HepG2 (cell line): ENCODE measurements around the gene LCA5. TPM values are rescaled to one million over a fixed set of nuclear protein-coding genes. Genes with fewer than 3 reads are reported as not detected.

Experiments used
- AHR ChIP-seq: IDR thresholded peaks from 2 replicates; pipeline ENCODE4 v1.6.1; 2018; ENCODE audit warnings: missing genetic modification reagents, missing compliant biosample characterization
- ATF2 ChIP-seq: sonication (generic); formaldehyde crosslinking; IDR thresholded peaks from 2 replicates; pipeline ENCODE4 v1.4.0; 2020; ENCODE audit warnings: missing genetic modification reagents
- ELK4 ChIP-seq: sonication (generic); formaldehyde crosslinking; IDR thresholded peaks from 2 replicates; pipeline ENCODE4 v1.9.0; 2021; ENCODE audit warnings: missing genetic modification reagents, borderline replicate concordance
- FOXA1 ChIP-seq, 2 experiments: fragments of 450-650 bp in 1 of 2; sonication (generic) in 1 of 2; formaldehyde crosslinking in 1 of 2; IDR thresholded peaks; 2 replicates each; pipeline versions ENCODE4 v1.4.0 to v1.6.1; 2016 to 2020; ENCODE audit warnings: missing genetic modification reagents in 1 of 2
- FOXC1 ChIP-seq: sonication (generic); formaldehyde crosslinking; IDR thresholded peaks from 2 replicates; pipeline ENCODE4 v1.8.0; 2022; ENCODE audit warnings: mild to moderate bottlenecking, missing genetic modification reagents, borderline replicate concordance
- HOMEZ ChIP-seq: IDR thresholded peaks from 2 replicates; pipeline ENCODE4 v1.6.1; 2016; ENCODE audit warnings: low read depth
- KDM2A ChIP-seq: sonication (generic); formaldehyde crosslinking; IDR thresholded peaks from 2 replicates; pipeline ENCODE4 v1.4.0; 2020; ENCODE audit warnings: low read depth, missing genetic modification reagents, borderline replicate concordance
- KLF6 ChIP-seq: IDR thresholded peaks from 2 replicates; pipeline ENCODE4 v1.8.0; 2016; ENCODE audit warnings: missing biosample characterization, missing genetic modification reagents
- NFRKB ChIP-seq: fragments of 450-650 bp; IDR thresholded peaks from 2 replicates; pipeline ENCODE4 v1.6.1; 2017
- PTBP1 ChIP-seq: fragments of 200-400 bp; formaldehyde crosslinking; IDR thresholded peaks from 2 replicates; pipeline ENCODE4 v1.6.1; 2018; ENCODE audit warnings: low read length, low read depth; ENCODE audit not compliant: poor library complexity, severe bottlenecking
- RERE ChIP-seq: IDR thresholded peaks from 2 replicates; pipeline ENCODE4 v1.6.1; 2016; ENCODE audit warnings: low read depth, missing genetic modification reagents, missing compliant biosample characterization
- SUZ12 ChIP-seq: fragments of 150-350 bp; IDR thresholded peaks from 2 replicates; pipeline ENCODE4 v1.6.1; 2014; ENCODE audit warnings: low read depth, low read length
- ZNF3 ChIP-seq: IDR thresholded peaks from 2 replicates; pipeline ENCODE4 v1.7.0; 2017; ENCODE audit warnings: inconsistent platforms
- ZNF766 ChIP-seq: sonication (generic); formaldehyde crosslinking; IDR thresholded peaks from 2 replicates; pipeline ENCODE4 v1.5.0; 2020; ENCODE audit warnings: missing genetic modification reagents, borderline replicate concordance
- ZSCAN22 ChIP-seq: sonication (generic); formaldehyde crosslinking; IDR thresholded peaks from 2 replicates; pipeline ENCODE4 v1.4.0; 2020; ENCODE audit warnings: mild to moderate bottlenecking, missing genetic modification reagents
- polyA plus RNA-seq, 8 experiments: library from polyadenylated mRNA; depleted of rRNA in 3 of 8; stranded (reverse) in 7 of 8; unstranded in 1 of 8; fragments of >200 nt; fragmentation: Illumina TruSeq in 4 of 8; extraction: Trizol in 4 of 8; gene quantifications; 2 replicates each; pipeline versions ENCODE4 v1.2.1 to v1.2.3, GENCODE V29; 2011 to 2016; ENCODE audit warnings: low read depth in 4 of 8, missing spikeins in 1 of 8, mixed read lengths in 1 of 8; ENCODE audit not compliant: insufficient read depth in 1 of 8
- total RNA-seq, 5 experiments: library from RNA; depleted of rRNA; stranded (reverse); fragments of >200 nt; fragmentation: Illumina TruSeq; extraction: Trizol; gene quantifications; 2 replicates each; pipeline ENCODE4 v1.2.3, GENCODE V29; 2016; ENCODE audit warnings: low read depth in 1 of 5
- TF ChIP-seq, protein P1 (sequence below): sonication (generic); formaldehyde crosslinking; IDR thresholded peaks from 2 replicates; pipeline ENCODE4 v1.8.1; 2023; ENCODE audit warnings: mild to moderate bottlenecking, inconsistent platforms, moderate library complexity, missing genetic modification reagents, borderline replicate concordance
- TF ChIP-seq, protein P2 (sequence below): sonication (generic); formaldehyde crosslinking; IDR thresholded peaks from 2 replicates; pipeline ENCODE4 v1.4.0; 2020; ENCODE audit warnings: missing genetic modification reagents
- TF ChIP-seq, protein P3 (sequence below): sonication (generic); formaldehyde crosslinking; IDR thresholded peaks from 2 replicates; pipeline ENCODE4 v1.8.1; 2023; ENCODE audit warnings: mild to moderate bottlenecking, missing genetic modification reagents, borderline replicate concordance

The LCA5 gene
- total and polyA plus RNA-seq, 2 of the 13 experiments (the other 11 are each of a cell fraction or from before 2014, with no cell fraction given), result 0.84 to 4.6 TPM

DNA sequence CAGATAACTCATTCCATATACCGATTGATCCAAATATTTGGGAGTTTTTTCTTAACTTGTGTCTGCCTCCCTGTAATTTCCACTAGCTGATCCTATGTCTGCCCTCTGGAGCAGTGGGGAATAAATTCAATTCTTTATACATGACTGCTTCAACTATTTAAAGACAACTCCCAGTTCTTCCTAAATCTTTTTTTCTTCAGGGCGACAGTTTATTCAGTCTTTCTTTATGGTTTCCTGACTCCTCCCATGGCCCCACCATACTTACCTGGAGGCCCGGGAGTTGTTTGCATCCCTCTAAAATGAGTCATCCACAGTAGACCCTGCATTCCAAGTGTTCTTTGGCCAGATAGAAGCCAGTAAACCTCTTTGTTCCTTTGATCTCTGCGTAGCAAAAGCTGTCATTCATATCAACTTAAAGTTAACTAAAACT lies 73.6 kb downstream of the LCA5 start (continued):
- TF ChIP-seq RERE (CRISPR knock-in tag) (no peak), ZNF766 (peak; percentile 78), KLF6 (CRISPR knock-in tag) (no peak), ZNF3 (CRISPR knock-in tag) (no peak), NFRKB (no peak), SUZ12 (no peak), ZSCAN22 (no peak), ELK4 (CRISPR knock-in tag) (no peak), FOXA1 (IDR thresholded peaks at IDR 0.05) (no peak), FOXA1 (CRISPR knock-in tag; IDR thresholded peaks at IDR 0.05) (0 out of 2 replicates have a peak, but pooled peaks have one; percentile 13), PTBP1 (no peak), AHR (CRISPR knock-in tag) (no peak), HOMEZ (CRISPR knock-in tag) (peak; percentile 66; the same call in 1 of the 2 replicates), KDM2A (CRISPR knock-in tag) (no peak), FOXC1 (CRISPR knock-in tag) (no peak), ATF2 (CRISPR knock-in tag) (no peak)
- TF ChIP-seq, protein P1, sequence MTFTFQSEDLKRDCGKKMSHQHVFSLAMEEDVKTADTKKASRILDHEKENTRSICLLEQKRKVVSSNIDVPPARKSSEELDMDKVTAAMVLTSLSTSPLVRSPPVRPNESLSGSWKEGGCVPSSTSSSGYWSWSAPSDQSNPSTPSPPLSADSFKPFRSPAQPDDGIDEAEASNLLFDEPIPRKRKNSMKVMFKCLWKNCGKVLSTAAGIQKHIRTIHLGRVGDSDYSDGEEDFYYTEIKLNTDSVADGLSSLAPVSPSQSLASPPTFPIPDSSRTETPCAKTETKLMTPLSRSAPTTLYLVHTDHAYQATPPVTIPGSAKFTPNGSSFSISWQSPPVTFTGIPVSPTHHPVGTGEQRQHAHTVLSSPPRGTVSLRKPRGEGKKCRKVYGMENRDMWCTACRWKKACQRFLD (CRISPR knock-in tag), result no peak
- TF ChIP-seq, protein P2, sequence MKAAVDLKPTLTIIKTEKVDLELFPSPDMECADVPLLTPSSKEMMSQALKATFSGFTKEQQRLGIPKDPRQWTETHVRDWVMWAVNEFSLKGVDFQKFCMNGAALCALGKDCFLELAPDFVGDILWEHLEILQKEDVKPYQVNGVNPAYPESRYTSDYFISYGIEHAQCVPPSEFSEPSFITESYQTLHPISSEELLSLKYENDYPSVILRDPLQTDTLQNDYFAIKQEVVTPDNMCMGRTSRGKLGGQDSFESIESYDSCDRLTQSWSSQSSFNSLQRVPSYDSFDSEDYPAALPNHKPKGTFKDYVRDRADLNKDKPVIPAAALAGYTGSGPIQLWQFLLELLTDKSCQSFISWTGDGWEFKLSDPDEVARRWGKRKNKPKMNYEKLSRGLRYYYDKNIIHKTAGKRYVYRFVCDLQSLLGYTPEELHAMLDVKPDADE (CRISPR knock-in tag), result no peak
- TF ChIP-seq, protein P3, sequence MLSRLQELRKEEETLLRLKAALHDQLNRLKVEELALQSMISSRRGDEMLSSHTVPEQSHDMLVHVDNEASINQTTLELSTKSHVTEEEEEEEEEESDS, result no peak
